Neural cell (in vitro differentiated cells): ENCODE results near the gene FREM3. TPM values are rescaled to one million over a fixed set of nuclear protein-coding genes. Genes with fewer than 3 reads are reported as not detected.

Source experiments
- H2AFZ ChIP-seq: fragments of 200-600, 300-800 bp; sonication (generic), shearing (Covaris generic); 2 replicates; pipeline ENCODE4 v1.6.0; 2014; ENCODE audit warnings: low read depth, mild to moderate bottlenecking, antibody characterized with exemption, low read length, moderate library complexity
- H3F3A ChIP-seq: fragments of 200-600 bp; shearing (Covaris generic); 2 replicates; pipeline ENCODE4 v1.6.1; 2016; ENCODE audit warnings: mild to moderate bottlenecking, moderate library complexity, mixed read lengths, antibody characterized with exemption, low read length; ENCODE audit not compliant: insufficient read depth, poor library complexity, severe bottlenecking
- H3K27ac ChIP-seq: fragments of 200-600, 300-800 bp; sonication (generic), shearing (Covaris generic); 2 replicates; pipeline ENCODE4 v1.5.1; 2014; ENCODE audit warnings: mild to moderate bottlenecking, low read length, moderate library complexity
- H3K27me3 ChIP-seq: fragments of 300-800, 200-600 bp; sonication (generic), shearing (Covaris generic); 2 replicates; pipeline ENCODE4 v1.6.0; 2014; ENCODE audit warnings: mild to moderate bottlenecking, low read depth, low read length, moderate library complexity; ENCODE audit not compliant: insufficient read depth
- H3K36me3 ChIP-seq: fragments of 300-800, 200-600 bp; sonication (generic), shearing (Covaris generic); 2 replicates; pipeline ENCODE4 v1.5.1; 2014; ENCODE audit warnings: mild to moderate bottlenecking, antibody characterized with exemption, low read length, moderate library complexity; ENCODE audit not compliant: insufficient read depth
- H3K4me2 ChIP-seq: fragments of 300-800, 200-600 bp; sonication (generic), shearing (Covaris generic); 2 replicates; pipeline ENCODE4 v1.6.0; 2014; ENCODE audit warnings: mild to moderate bottlenecking, low read length
- H3K4me3 ChIP-seq: fragments of 300-800, 200-600 bp; sonication (generic), shearing (Covaris generic); 2 replicates; pipeline ENCODE4 v1.5.1; 2014; ENCODE audit warnings: mild to moderate bottlenecking, low read length, moderate library complexity
- H3K79me2 ChIP-seq: fragments of 200-600 bp; shearing (Covaris generic); replicated peaks from 2 replicates; pipeline ENCODE4 v1.6.0; 2014; ENCODE audit warnings: mild to moderate bottlenecking, low read length, moderate library complexity; ENCODE audit not compliant: insufficient read depth
- H3K9ac ChIP-seq: fragments of 300-800, 200-600 bp; sonication (generic), shearing (Covaris generic); 2 replicates; pipeline ENCODE4 v1.6.1; 2016; ENCODE audit warnings: mild to moderate bottlenecking, low read length, mixed read lengths
- H3K9me2 ChIP-seq: fragments of 200-600 bp; shearing (Covaris generic); 2 replicates; pipeline ENCODE4 v1.6.1; 2016; ENCODE audit warnings: mild to moderate bottlenecking, low read length, mixed read lengths; ENCODE audit not compliant: insufficient read depth
- H3K9me3 ChIP-seq: fragments of 200-600, 300-800 bp; sonication (generic), shearing (Covaris generic); 2 replicates; pipeline ENCODE4 v1.6.1; 2016; ENCODE audit warnings: mild to moderate bottlenecking, mixed run types, low read length, moderate library complexity, mixed read lengths
- H4K20me1 ChIP-seq: fragments of 200-600 bp; shearing (Covaris generic); 2 replicates; pipeline ENCODE4 v1.6.1; 2016; ENCODE audit warnings: mild to moderate bottlenecking, mixed run types; ENCODE audit not compliant: insufficient read depth
- EP300 ChIP-seq: fragments of 450-650 bp; conservative IDR thresholded peaks from 2 replicates; pipeline ENCODE4 v1.6.1; 2014; ENCODE audit warnings: antibody characterized with exemption, mild to moderate bottlenecking, moderate library complexity; ENCODE audit not compliant: poor library complexity, severe bottlenecking
- EZH2 ChIP-seq: fragments of 200-600, 300-800 bp; shearing (Covaris generic), sonication (generic); IDR thresholded peaks from 2 replicates; pipeline ENCODE4 v1.6.1; 2014; ENCODE audit warnings: antibody characterized with exemption, low read length, borderline replicate concordance, mild to moderate bottlenecking; ENCODE audit not compliant: insufficient read depth, poor library complexity, severe bottlenecking
- MXI1 ChIP-seq: fragments of 450-650 bp; conservative IDR thresholded peaks from 2 replicates; pipeline ENCODE4 v1.6.1; 2014; ENCODE audit warnings: antibody characterized with exemption, mild to moderate bottlenecking; ENCODE audit not compliant: poor library complexity, severe bottlenecking
- POLR2AphosphoS5 ChIP-seq: IDR thresholded peaks from 2 replicates; pipeline ENCODE4 v1.6.1; 2012
- RAD21 ChIP-seq: fragments of 450-650 bp; conservative IDR thresholded peaks from 2 replicates; pipeline ENCODE4 v1.6.1; 2014; ENCODE audit warnings: antibody characterized with exemption, mild to moderate bottlenecking, moderate library complexity
- SMC3 ChIP-seq: fragments of 450-650 bp; conservative IDR thresholded peaks from 2 replicates; pipeline ENCODE4 v1.6.1; 2014; ENCODE audit warnings: antibody characterized with exemption, mild to moderate bottlenecking, moderate library complexity; ENCODE audit not compliant: poor library complexity
- TAF1 ChIP-seq: IDR thresholded peaks from 2 replicates; pipeline ENCODE4 v1.6.1; 2012; ENCODE audit warnings: low read depth
- polyA plus RNA-seq: library from polyadenylated mRNA; depleted of rRNA; stranded (reverse); fragments of >200 nt; gene quantifications from 2 replicates; pipeline ENCODE4 v1.2.3, GENCODE V29; 2014
- TF ChIP-seq, protein P1 (sequence below): IDR thresholded peaks from 2 replicates; pipeline ENCODE4 v1.6.1; 2012; ENCODE audit warnings: borderline replicate concordance
- TF ChIP-seq, protein P2 (sequence below): fragments of 450-650 bp; IDR thresholded peaks from 2 replicates; pipeline ENCODE4 v1.5.1; 2014; ENCODE audit warnings: antibody characterized with exemption, mild to moderate bottlenecking, moderate library complexity; ENCODE audit not compliant: poor library complexity, severe bottlenecking

FREM3 gene
- polyA plus RNA-seq, 1 donor from 2014 or later: 0.35 TPM

DNA sequence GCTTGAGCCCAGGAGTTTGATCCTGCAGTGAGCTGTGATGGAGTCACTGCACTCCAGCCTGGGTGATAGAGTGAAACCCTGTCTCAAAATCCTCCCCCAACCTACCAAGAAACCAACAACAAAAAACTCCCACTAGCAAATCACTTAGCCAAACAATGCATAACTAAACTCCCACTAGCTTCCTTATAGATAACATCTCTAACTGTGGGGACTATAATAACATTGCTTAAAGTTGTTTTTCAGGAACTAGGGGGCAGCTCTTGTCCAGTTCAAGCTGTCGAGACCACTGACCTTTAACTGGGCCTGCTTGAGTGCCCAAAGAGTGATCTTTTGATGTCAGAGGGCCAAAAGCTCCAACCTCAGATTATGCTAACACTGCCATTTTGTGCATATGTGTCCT is 81.7 kb downstream of the FREM3 start:
- Histone ChIP-seq H3K4me2 (no peak overlapping the region), H3K27me3 (no peaks in the 10 kb centered on the region), H3K9ac (no peak overlapping the region), H3K9me3 (no peaks in the 10 kb centered on the region), H3K4me3 (no peak overlapping the region), H2AFZ (no peak overlapping the region), H3K79me2 (no peaks in the 10 kb centered on the region), H3K9me2 (no peaks in the 10 kb centered on the region), H3F3A (no peaks in the 10 kb centered on the region), H3K36me3 (no peaks in the 10 kb centered on the region), H4K20me1 (no peaks in the 10 kb centered on the region), H3K27ac (no peak overlapping the region)
- TF ChIP-seq, protein P1, sequence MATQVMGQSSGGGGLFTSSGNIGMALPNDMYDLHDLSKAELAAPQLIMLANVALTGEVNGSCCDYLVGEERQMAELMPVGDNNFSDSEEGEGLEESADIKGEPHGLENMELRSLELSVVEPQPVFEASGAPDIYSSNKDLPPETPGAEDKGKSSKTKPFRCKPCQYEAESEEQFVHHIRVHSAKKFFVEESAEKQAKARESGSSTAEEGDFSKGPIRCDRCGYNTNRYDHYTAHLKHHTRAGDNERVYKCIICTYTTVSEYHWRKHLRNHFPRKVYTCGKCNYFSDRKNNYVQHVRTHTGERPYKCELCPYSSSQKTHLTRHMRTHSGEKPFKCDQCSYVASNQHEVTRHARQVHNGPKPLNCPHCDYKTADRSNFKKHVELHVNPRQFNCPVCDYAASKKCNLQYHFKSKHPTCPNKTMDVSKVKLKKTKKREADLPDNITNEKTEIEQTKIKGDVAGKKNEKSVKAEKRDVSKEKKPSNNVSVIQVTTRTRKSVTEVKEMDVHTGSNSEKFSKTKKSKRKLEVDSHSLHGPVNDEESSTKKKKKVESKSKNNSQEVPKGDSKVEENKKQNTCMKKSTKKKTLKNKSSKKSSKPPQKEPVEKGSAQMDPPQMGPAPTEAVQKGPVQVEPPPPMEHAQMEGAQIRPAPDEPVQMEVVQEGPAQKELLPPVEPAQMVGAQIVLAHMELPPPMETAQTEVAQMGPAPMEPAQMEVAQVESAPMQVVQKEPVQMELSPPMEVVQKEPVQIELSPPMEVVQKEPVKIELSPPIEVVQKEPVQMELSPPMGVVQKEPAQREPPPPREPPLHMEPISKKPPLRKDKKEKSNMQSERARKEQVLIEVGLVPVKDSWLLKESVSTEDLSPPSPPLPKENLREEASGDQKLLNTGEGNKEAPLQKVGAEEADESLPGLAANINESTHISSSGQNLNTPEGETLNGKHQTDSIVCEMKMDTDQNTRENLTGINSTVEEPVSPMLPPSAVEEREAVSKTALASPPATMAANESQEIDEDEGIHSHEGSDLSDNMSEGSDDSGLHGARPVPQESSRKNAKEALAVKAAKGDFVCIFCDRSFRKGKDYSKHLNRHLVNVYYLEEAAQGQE: no peak
- TF ChIP-seq POLR2AphosphoS5: no peak
- TF ChIP-seq EZH2: no peak
- no peak for TF ChIP-seq EP300
- TF ChIP-seq RAD21: no peak
- no peak for TF ChIP-seq SMC3
- TF ChIP-seq TAF1: no peak
- TF ChIP-seq, protein P2, sequence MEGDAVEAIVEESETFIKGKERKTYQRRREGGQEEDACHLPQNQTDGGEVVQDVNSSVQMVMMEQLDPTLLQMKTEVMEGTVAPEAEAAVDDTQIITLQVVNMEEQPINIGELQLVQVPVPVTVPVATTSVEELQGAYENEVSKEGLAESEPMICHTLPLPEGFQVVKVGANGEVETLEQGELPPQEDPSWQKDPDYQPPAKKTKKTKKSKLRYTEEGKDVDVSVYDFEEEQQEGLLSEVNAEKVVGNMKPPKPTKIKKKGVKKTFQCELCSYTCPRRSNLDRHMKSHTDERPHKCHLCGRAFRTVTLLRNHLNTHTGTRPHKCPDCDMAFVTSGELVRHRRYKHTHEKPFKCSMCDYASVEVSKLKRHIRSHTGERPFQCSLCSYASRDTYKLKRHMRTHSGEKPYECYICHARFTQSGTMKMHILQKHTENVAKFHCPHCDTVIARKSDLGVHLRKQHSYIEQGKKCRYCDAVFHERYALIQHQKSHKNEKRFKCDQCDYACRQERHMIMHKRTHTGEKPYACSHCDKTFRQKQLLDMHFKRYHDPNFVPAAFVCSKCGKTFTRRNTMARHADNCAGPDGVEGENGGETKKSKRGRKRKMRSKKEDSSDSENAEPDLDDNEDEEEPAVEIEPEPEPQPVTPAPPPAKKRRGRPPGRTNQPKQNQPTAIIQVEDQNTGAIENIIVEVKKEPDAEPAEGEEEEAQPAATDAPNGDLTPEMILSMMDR: no peak
- TF ChIP-seq MXI1: no peak

DNA sequence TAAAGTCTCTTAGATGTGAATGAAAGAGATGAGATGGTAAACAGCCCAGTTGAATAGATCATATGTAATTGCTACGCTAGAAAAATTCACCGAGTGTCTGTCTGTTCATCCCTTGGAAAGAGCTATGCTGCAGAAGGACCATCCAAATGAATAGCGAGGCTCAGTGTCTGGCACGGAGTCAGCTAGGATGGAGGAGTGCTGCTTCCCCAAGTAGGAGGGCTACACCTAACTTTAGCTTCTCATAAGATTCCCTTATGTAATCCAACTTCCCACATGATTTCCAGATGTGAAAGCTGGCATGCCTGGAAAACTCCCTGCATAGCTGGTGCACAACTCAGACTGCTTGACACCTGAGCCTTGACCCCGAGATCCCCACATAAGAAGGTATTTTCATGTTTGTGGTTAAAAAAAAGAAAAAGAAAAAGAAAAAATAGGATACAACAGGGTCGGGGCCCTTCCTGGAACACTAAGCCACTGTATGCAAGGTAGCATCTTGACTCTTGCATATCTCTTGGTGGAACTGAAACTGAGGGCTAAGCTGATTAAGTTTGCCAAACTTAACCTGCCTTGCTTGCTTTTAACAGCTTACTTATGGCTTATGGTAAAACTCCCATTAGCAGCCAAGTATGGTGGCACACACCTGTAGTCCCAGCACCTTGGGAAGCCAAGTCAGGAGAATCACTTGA is 82.3 kb downstream of the FREM3 start:
- H3K9ac ChIP-seq: no peak overlapping the region

DNA sequence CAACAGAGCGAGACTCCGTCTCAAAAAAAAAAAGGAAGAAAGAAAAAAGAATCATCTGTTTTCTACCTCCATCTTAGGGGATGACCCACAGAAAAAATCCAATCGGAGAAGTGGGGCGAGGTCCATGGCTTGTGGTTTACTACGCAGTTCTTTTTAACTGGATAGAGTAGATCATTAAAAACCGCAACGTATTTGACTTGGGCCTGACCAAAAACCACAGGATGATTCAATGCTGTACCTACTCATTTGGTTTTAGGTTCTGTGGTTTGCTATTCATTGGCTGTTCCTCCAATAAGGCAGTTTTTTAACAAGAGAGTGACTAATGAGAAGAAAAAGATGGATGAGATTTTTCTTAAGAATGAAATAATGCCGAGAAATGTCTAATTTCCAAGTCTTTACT is 83.7 kb downstream of the FREM3 start:
- Histone ChIP-seq H3F3A (no peaks in the 10 kb centered on the region), H3K79me2 (no peaks in the 10 kb centered on the region), H3K36me3 (no peaks in the 10 kb centered on the region), H3K27me3 (no peaks in the 10 kb centered on the region), H4K20me1 (no peaks in the 10 kb centered on the region), H3K4me3 (no peak overlapping the region), H2AFZ (no peak overlapping the region), H3K9ac (no peak overlapping the region), H3K9me2 (no peaks in the 10 kb centered on the region), H3K9me3 (no peaks in the 10 kb centered on the region), H3K4me2 (no peak overlapping the region), H3K27ac (no peak overlapping the region)
- TF ChIP-seq EP300 (no peak), MXI1 (no peak), TAF1 (no peak), SMC3 (no peak), EZH2 (no peak), RAD21 (no peak), POLR2AphosphoS5 (no peak)
- TF ChIP-seq, protein P1: no peak
- TF ChIP-seq, protein P2: no peak

More for the DNA sequence above, 82.3 kb downstream of the FREM3 start:
- Histone ChIP-seq H3K9me3 (no peaks in the 10 kb centered on the region), H3K27me3 (no peaks in the 10 kb centered on the region), H3K79me2 (no peaks in the 10 kb centered on the region), H3K4me2 (no peak overlapping the region), H3K9me2 (no peaks in the 10 kb centered on the region), H3K36me3 (no peaks in the 10 kb centered on the region), H2AFZ (no peak overlapping the region), H3K4me3 (no peak overlapping the region), H4K20me1 (no peaks in the 10 kb centered on the region), H3K27ac (no peak overlapping the region), H3F3A (no peaks in the 10 kb centered on the region)
- TF ChIP-seq SMC3: no peak
